KMS-11 (cell line): ENCODE results near the gene EEF1AKMT4.

Experiments
- H2AFZ ChIP-seq: fragments of 200-600 bp; sonication (generic); 2 replicates; pipeline ENCODE4 v1.6.1; 2016; ENCODE audit warnings: antibody characterized with exemption, mixed run types, low read depth
- H3K27ac ChIP-seq: fragments of 200-600 bp; sonication (generic); 2 replicates; pipeline ENCODE4 v1.6.1; 2016; ENCODE audit warnings: mild to moderate bottlenecking, mixed run types
- H3K27me3 ChIP-seq: fragments of 200-600 bp; sonication (generic); 2 replicates; pipeline ENCODE4 v1.6.1; 2017; ENCODE audit warnings: mild to moderate bottlenecking, low read depth, mixed run types, moderate library complexity; ENCODE audit not compliant: insufficient read depth
- H3K36me3 ChIP-seq: fragments of 200-600 bp; sonication (generic); 2 replicates; pipeline ENCODE4 v1.6.1; 2017; ENCODE audit warnings: mild to moderate bottlenecking, mixed run types; ENCODE audit not compliant: insufficient read depth
- H3K4me1 ChIP-seq: fragments of 200-600 bp; sonication (generic); 2 replicates; pipeline ENCODE4 v1.6.1; 2016; ENCODE audit warnings: mild to moderate bottlenecking, low read depth, mixed run types; ENCODE audit not compliant: poor library complexity, severe bottlenecking
- H3K4me2 ChIP-seq: fragments of 200-600 bp; sonication (generic); 2 replicates; pipeline ENCODE4 v1.7.0; 2016; ENCODE audit warnings: mild to moderate bottlenecking, mixed run types
- H3K4me3 ChIP-seq: fragments of 200-600 bp; sonication (generic); IDR thresholded peaks from 2 replicates; pipeline ENCODE4 v1.6.1; 2017; ENCODE audit warnings: low read depth, low read length, mixed read lengths; ENCODE audit not compliant: insufficient read depth
- H3K79me2 ChIP-seq: fragments of 200-600 bp; sonication (generic); 2 replicates; pipeline ENCODE4 v1.6.1; 2016; ENCODE audit warnings: low read depth, mixed run types; ENCODE audit not compliant: insufficient read depth
- H3K9ac ChIP-seq: fragments of 200-600 bp; sonication (generic); 2 replicates; pipeline ENCODE4 v1.6.1; 2016; ENCODE audit warnings: mild to moderate bottlenecking, mixed run types
- H4K20me1 ChIP-seq: fragments of 200-600 bp; sonication (generic); 2 replicates; pipeline ENCODE4 v1.6.1; 2016; ENCODE audit warnings: mild to moderate bottlenecking, mixed run types; ENCODE audit not compliant: insufficient read depth
- CTCF ChIP-seq: fragments of 200-600 bp; sonication (generic); conservative IDR thresholded peaks from 2 replicates; pipeline ENCODE4 v1.6.1; 2017; ENCODE audit warnings: low read depth, mild to moderate bottlenecking, antibody characterized with exemption, low read length, moderate library complexity, mixed read lengths

The EEF1AKMT4 gene

GRCh38 chr3:184295771-184296170 is 46.3 kb downstream of the EEF1AKMT4 start:
- peaks cover 10% of the 10 kb centered on the region for H3K4me1 ChIP-seq

DNA sequence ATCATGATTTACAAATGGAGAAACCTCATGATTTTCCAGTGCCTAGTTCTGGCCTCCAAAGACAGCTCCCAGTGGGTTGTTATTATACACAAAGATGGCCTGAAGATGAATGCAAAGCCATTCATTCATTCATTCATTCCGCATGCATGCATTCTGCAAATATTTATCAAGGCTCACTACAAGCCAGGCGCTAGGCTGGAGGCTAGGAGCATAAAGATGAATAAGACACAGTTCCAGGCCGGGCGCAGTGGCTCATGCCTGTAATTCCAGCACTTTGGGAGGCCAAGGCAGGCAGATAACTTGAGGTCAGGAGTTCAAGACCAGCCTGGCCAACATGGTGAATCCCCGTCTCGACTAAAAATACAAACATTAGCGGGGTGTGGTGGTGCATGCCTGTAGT is 47.1 kb downstream of the EEF1AKMT4 start:
- Histone ChIP-seq H3K36me3 (peaks cover 2% of the 10 kb centered on the region; the same call in 1 of the 2 replicates), H3K79me2 (peaks cover 23% of the 10 kb centered on the region), H2AFZ (no peak overlapping the region), H3K27ac (no peak overlapping the region), H3K4me1 (peaks cover 12% of the 10 kb centered on the region), H3K27me3 (no peaks in the 10 kb centered on the region), H3K4me2 (no peak overlapping the region), H3K9ac (no peak overlapping the region), H4K20me1 (no peaks in the 10 kb centered on the region), H3K4me3 (no peak overlapping the region)
- no peak for TF ChIP-seq CTCF

More at GRCh38 chr3:184295771-184296170, 46.3 kb downstream of the EEF1AKMT4 start:
- Histone ChIP-seq H4K20me1 (no peaks in the 10 kb centered on the region), H3K27ac (no peak overlapping the region), H3K79me2 (peaks cover 15% of the 10 kb centered on the region), H2AFZ (no peak overlapping the region), H3K9ac (no peak overlapping the region), H3K4me2 (no peak overlapping the region), H3K4me3 (no peak overlapping the region), H3K36me3 (no peaks in the 10 kb centered on the region; the same call in 1 of the 2 replicates), H3K27me3 (no peaks in the 10 kb centered on the region)
- no peak for TF ChIP-seq CTCF

GRCh38 chr3:184298759-184299487 is 49.5 kb downstream of the EEF1AKMT4 start, which contains the start of gene PSMD2:
PSMD2 (plus strand) TSS chr3:184299241; CDS start chr3:184299267, 26 bp downstream.
- Histone ChIP-seq H2AFZ (peak within 1 kb of the TSS; percentile 91), H3K9ac (peak within 1 kb of the TSS; percentile 72), H3K36me3 (peaks cover 21% of the 10 kb centered on the region; the same call in 1 of the 2 replicates), H3K27me3 (no peaks in the 10 kb centered on the region), H3K4me3 (peak within 1 kb of the TSS; percentile 81), H3K4me2 (peak within 1 kb of the TSS; percentile 100), H4K20me1 (no peaks in the 10 kb centered on the region), H3K79me2 (peaks cover 27% of the 10 kb centered on the region), H3K27ac (peak within 1 kb of the TSS; percentile 63), H3K4me1 (peaks cover 12% of the 10 kb centered on the region)
- TF ChIP-seq CTCF: no peak

DNA sequence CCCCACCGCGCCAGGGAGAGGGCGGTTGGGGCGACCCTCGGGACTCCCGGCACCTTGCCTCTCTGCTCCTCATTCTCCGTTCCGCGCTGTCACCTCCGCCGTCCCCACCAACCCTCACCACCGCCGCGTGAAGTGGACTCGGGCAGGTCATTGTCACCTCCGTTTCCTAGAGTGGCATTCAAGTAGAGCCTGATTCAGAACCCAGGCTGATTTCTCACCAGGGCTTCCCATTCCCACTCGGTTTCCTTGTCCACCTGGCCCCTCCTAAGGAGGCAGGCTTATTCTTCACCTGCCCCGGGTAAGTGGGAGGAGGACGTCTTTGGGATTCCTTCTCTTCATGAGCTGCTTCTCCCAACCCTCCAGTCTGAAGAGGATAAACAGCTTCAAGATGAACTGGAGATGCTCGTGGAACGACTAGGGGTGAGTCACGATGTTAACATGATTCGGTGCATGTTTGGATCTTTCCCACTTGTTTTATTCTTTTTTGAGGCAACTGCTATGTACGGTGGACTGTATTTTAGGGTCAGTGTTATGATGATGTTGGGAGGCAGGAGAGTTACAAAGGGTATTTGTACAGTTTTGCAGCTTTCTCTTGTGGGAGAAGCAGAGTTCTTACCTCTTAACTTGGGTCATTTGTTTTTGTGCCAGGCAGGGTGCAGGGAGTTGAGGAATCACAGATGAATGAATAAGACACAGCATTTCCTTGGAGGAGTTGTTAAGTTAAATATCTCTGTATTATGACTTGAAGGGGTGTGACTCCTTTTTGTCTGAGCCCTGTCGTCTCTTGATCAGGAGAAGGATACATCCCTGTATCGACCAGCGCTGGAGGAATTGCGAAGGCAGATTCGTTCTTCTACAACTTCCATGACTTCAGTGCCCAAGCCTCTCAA is 50.3 kb downstream of the EEF1AKMT4 start:
- H3K27me3 ChIP-seq: no peaks in the 10 kb centered on the region
- peaks cover 27% of the 10 kb centered on the region for H3K79me2 ChIP-seq
- H3K36me3 ChIP-seq: peaks cover 25% of the 10 kb centered on the region; the same call in 1 of the 2 replicates
- H3K9ac ChIP-seq: peak overlapping the region; percentile 72
- no peaks in the 10 kb centered on the region for H4K20me1 ChIP-seq
- TF ChIP-seq CTCF: no peak
- peaks cover 12% of the 10 kb centered on the region for H3K4me1 ChIP-seq
- H3K4me2 ChIP-seq: peak overlapping the region; percentile 100
- H2AFZ ChIP-seq: peak overlapping the region; percentile 28; the same call in 1 of the 2 replicates
- H3K4me3 ChIP-seq: peak overlapping the region; percentile 81
- H3K27ac ChIP-seq: peak overlapping the region; percentile 44
